Stomach (tissue), 4 donors: Measurements from ENCODE around the gene SNAP91.

ENCODE experiments used
- EP300 ChIP-seq: sonication (generic); formaldehyde crosslinking; IDR thresholded peaks from one replicate; pipeline ENCODE4 v1.6.1; 2017; ENCODE audit warnings: antibody characterized with exemption
- POLR2A ChIP-seq, 4 donors: fragments of 450-650 bp; IDR thresholded peaks; one replicate each; pipeline ENCODE4 v1.6.1; 2016; ENCODE audit warnings: antibody characterized with exemption in 4 of 4, control low read depth in 2 of 4, mild to moderate bottlenecking in 1 of 4, moderate library complexity in 1 of 4
- POLR2AphosphoS5 ChIP-seq, 3 donors: sonication (generic); formaldehyde crosslinking; IDR thresholded peaks; one replicate each; pipeline ENCODE4 v1.6.1; 2016; ENCODE audit warnings: antibody characterized with exemption in 3 of 3
- TF ChIP-seq, protein P1 (sequence below), 7 experiments: fragments of 450-650 bp in 4 of 7; fragments of 200-600 bp in 3 of 7; sonication (generic) in 3 of 7; IDR thresholded peaks; one replicate each; pipeline ENCODE4 v1.5.1; 2016 to 2019; ENCODE audit warnings: antibody characterized with exemption in 7 of 7, control low read depth in 2 of 7, mild to moderate bottlenecking in 1 of 7

DNA sequence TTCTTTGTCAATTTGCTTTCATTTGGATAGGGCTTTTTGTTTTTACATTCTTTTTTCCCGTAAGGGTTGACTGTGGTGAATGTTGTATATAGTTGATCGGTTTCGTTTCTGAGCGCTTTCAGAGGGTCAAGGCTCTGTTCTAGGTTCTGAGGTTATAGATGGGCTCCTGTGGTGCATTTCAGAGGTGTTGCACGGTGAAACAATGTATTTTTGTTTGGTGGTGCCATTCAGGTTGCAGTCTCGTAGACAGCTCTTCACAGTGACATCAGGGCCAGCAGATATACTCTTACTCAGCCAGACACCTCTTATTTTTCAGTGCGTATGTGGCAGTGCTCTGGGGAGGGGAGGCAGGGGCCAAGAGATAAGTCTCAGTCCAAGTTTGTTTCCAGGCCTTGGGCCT lies 72.1 kb downstream of the SNAP91 start:
- TF ChIP-seq, protein P1, sequence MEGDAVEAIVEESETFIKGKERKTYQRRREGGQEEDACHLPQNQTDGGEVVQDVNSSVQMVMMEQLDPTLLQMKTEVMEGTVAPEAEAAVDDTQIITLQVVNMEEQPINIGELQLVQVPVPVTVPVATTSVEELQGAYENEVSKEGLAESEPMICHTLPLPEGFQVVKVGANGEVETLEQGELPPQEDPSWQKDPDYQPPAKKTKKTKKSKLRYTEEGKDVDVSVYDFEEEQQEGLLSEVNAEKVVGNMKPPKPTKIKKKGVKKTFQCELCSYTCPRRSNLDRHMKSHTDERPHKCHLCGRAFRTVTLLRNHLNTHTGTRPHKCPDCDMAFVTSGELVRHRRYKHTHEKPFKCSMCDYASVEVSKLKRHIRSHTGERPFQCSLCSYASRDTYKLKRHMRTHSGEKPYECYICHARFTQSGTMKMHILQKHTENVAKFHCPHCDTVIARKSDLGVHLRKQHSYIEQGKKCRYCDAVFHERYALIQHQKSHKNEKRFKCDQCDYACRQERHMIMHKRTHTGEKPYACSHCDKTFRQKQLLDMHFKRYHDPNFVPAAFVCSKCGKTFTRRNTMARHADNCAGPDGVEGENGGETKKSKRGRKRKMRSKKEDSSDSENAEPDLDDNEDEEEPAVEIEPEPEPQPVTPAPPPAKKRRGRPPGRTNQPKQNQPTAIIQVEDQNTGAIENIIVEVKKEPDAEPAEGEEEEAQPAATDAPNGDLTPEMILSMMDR (IDR thresholded peaks at IDR 0.05) = no peak
- TF ChIP-seq EP300 (no peak), POLR2A (IDR thresholded peaks at IDR 0.05) (no peak), POLR2AphosphoS5 (IDR thresholded peaks at IDR 0.05) (no peak)
